K562 (cell line): Measurements from ENCODE around the gene EEF1A2. TPM values are rescaled to one million over a fixed set of nuclear protein-coding genes. Genes with fewer than 3 reads are reported as not detected.

Experiments
- CTBP1 ChIP-seq: fragments of 450-650 bp; IDR thresholded peaks from 2 replicates; pipeline ENCODE4 v1.6.1; 2016; ENCODE audit warnings: borderline replicate concordance
- DPF2 ChIP-seq: fragments of 450-650 bp; IDR thresholded peaks from 2 replicates; pipeline ENCODE4 v1.6.1; 2016
- FOXM1 ChIP-seq, 2 experiments: fragments of 450-650 bp in 1 of 2; sonication (generic) in 1 of 2; formaldehyde crosslinking in 1 of 2; IDR thresholded peaks; 2 replicates each; pipeline versions ENCODE4 v1.6.1 to v1.9.0; 2017 to 2022; ENCODE audit warnings: low read depth in 2 of 2, mild to moderate bottlenecking in 2 of 2, missing genetic modification reagents in 1 of 2, moderate library complexity in 1 of 2
- HEY1 ChIP-seq: fragments of 250-450 bp; sonication (Bioruptor Pico); IDR thresholded peaks from 2 replicates; pipeline ENCODE4 v1.5.0; 2020; ENCODE audit warnings: mild to moderate bottlenecking, moderate library complexity, borderline replicate concordance
- NCOA1 ChIP-seq: fragments of 450-650 bp; IDR thresholded peaks from 2 replicates; pipeline ENCODE4 v1.6.1; 2016; ENCODE audit warnings: low read depth
- POLR2A ChIP-seq: fragments of 450-650 bp; conservative IDR thresholded peaks from 2 replicates; pipeline ENCODE4 v1.6.1; 2016
- POLR2AphosphoS5 ChIP-seq: IDR thresholded peaks from 2 replicates; pipeline ENCODE4 v1.6.1; 2011; ENCODE audit warnings: mild to moderate bottlenecking, low read depth, low read length, moderate library complexity; ENCODE audit not compliant: control insufficient read depth, insufficient read depth
- POU5F1 ChIP-seq: fragments of 150-350 bp; IDR thresholded peaks from 2 replicates; pipeline ENCODE4 v1.6.1; 2014; ENCODE audit warnings: borderline replicate concordance, low read length, low read depth, mild to moderate bottlenecking; ENCODE audit not compliant: partially characterized antibody
- PPARD ChIP-seq: fragments of 250-450 bp; sonication (Bioruptor Pico); IDR thresholded peaks from 2 replicates; pipeline ENCODE4 v1.8.0; 2022; ENCODE audit warnings: inconsistent platforms, mild to moderate bottlenecking, moderate library complexity
- RAD21 ChIP-seq, 2 experiments: fragments of 250-450 bp in 1 of 2; fragments of 450-650 bp in 1 of 2; sonication (Bioruptor Pico) in 1 of 2; formaldehyde crosslinking in 1 of 2; IDR thresholded peaks in 1 of 2; conservative IDR thresholded peaks in 1 of 2; 2 replicates each; pipeline versions ENCODE4 v1.4.0 to v1.8.0; 2020 to 2022; ENCODE audit warnings: mild to moderate bottlenecking in 2 of 2, moderate library complexity in 1 of 2
- SNIP1 ChIP-seq: fragments of 450-650 bp; IDR thresholded peaks from 2 replicates; pipeline ENCODE4 v1.7.1; 2017; ENCODE audit warnings: low read depth, mild to moderate bottlenecking
- SNRNP70 ChIP-seq: fragments of 200-400 bp; formaldehyde crosslinking; optimal IDR thresholded peaks from 2 replicates; pipeline ENCODE3; 2017; ENCODE audit warnings: low read depth, low read length
- STAT5B ChIP-seq: fragments of 250-450 bp; sonication (Bioruptor Pico); IDR thresholded peaks from 2 replicates; pipeline ENCODE4 v1.8.0; 2021; ENCODE audit warnings: mild to moderate bottlenecking, inconsistent platforms
- SUPT5H ChIP-seq: fragments of 450-650 bp; IDR thresholded peaks from 2 replicates; pipeline ENCODE4 v1.6.1; 2016
- TBL1XR1 ChIP-seq, 2 experiments: IDR thresholded peaks; 2 replicates each; pipeline ENCODE4 v1.6.1; 2012; ENCODE audit warnings: improper control_type of control experiment in 2 of 2, low read length in 2 of 2, mild to moderate bottlenecking in 1 of 2
- YY1 ChIP-seq, 3 experiments: IDR thresholded peaks; 2 replicates each; pipeline ENCODE4 v1.6.1; 2011; ENCODE audit warnings: low read length in 2 of 3, mild to moderate bottlenecking in 2 of 3, moderate library complexity in 2 of 3, borderline replicate concordance in 1 of 3, control low read depth in 1 of 3, low read depth in 1 of 3; ENCODE audit not compliant: insufficient read depth in 3 of 3, insufficient replicate concordance in 2 of 3, control insufficient read depth in 1 of 3, insufficient read length in 1 of 3; ENCODE audit errors: extremely low read depth in 1 of 3
- ZBTB17 ChIP-seq: fragments of 450-650 bp; formaldehyde crosslinking; IDR thresholded peaks from 2 replicates; pipeline ENCODE4 v1.4.0; 2020; ENCODE audit warnings: mild to moderate bottlenecking
- ZNF23 ChIP-seq: fragments of 250-450 bp; sonication (Bioruptor Pico); IDR thresholded peaks from 2 replicates; pipeline ENCODE4 v1.4.0; 2020; ENCODE audit warnings: mild to moderate bottlenecking
- ZNF668 ChIP-seq: fragments of 250-450 bp; sonication (Bioruptor Pico); IDR thresholded peaks from 2 replicates; pipeline ENCODE4 v1.8.0; 2022; ENCODE audit warnings: mild to moderate bottlenecking, inconsistent platforms
- ZNF766 ChIP-seq: fragments of 200-800 bp; sonication (Bioruptor generic); conservative IDR thresholded peaks from 2 replicates; pipeline ENCODE4 v1.6.1; 2016; ENCODE audit warnings: missing genetic modification characterization, missing compliant biosample characterization
- polyA plus RNA-seq, 8 experiments: library from polyadenylated mRNA; depleted of rRNA in 4 of 8; stranded (reverse) in 5 of 8; unstranded in 3 of 8; fragments of >200 nt; fragmentation: Nextera tagmentation in 2 of 8; fragmentation: Illumina TruSeq in 1 of 8; extraction: Ambion mirVana in 2 of 8; extraction: Trizol in 1 of 8; gene quantifications; 2 replicates each; pipeline versions ENCODE4 v1.2.1 to v1.2.3, GENCODE V29; 2011 to 2014; ENCODE audit warnings: inconsistent platforms in 1 of 8, missing spikeins in 1 of 8
- total RNA-seq, 7 experiments: library from RNA; depleted of rRNA in 6 of 7; stranded (reverse); fragments of >200 nt in 6 of 7; fragmentation: Illumina TruSeq in 2 of 7; extraction: Trizol in 2 of 7; gene quantifications; 2 replicates each; pipeline versions ENCODE4 v1.2.1 to v1.2.3, GENCODE V29; 2011 to 2021; ENCODE audit warnings: low replicate concordance in 1 of 7
- TF ChIP-seq, protein P1 (sequence below): sonication (generic); formaldehyde crosslinking; IDR thresholded peaks from 2 replicates; pipeline ENCODE4 v1.8.1; 2023; ENCODE audit warnings: mild to moderate bottlenecking, missing genetic modification reagents
- TF ChIP-seq, protein P2 (sequence below): sonication (generic); formaldehyde crosslinking; IDR thresholded peaks from 2 replicates; pipeline ENCODE4 v1.9.0; 2022; ENCODE audit warnings: mild to moderate bottlenecking, missing genetic modification reagents
- TF ChIP-seq, protein P3 (sequence below), 2 experiments: fragments of 200-800 bp in 1 of 2; sonication (Bioruptor generic) in 1 of 2; sonication (generic) in 1 of 2; formaldehyde crosslinking in 1 of 2; IDR thresholded peaks in 1 of 2; conservative IDR thresholded peaks in 1 of 2; 2 replicates each; pipeline versions ENCODE4 v1.5.0 to v1.6.1; 2016 to 2020; ENCODE audit warnings: missing compliant biosample characterization in 1 of 2, missing genetic modification characterization in 1 of 2, missing genetic modification reagents in 1 of 2
- TF ChIP-seq, protein P4 (sequence below), 2 experiments: fragments of 450-650 bp in 1 of 2; sonication (generic) in 1 of 2; formaldehyde crosslinking in 1 of 2; IDR thresholded peaks in 1 of 2; conservative IDR thresholded peaks in 1 of 2; 2 replicates each; pipeline versions ENCODE4 v1.6.1 to v1.8.1; 2016 to 2023; ENCODE audit warnings: mild to moderate bottlenecking in 2 of 2, moderate library complexity in 2 of 2, inconsistent platforms in 1 of 2, missing genetic modification reagents in 1 of 2

EEF1A2 gene
- total and polyA plus RNA-seq, 9 of the 15 experiments (the other 6 are each of a cell fraction or from before 2014, with no cell fraction given), result 0.04 to 29.6 (median 11.5) TPM

DNA sequence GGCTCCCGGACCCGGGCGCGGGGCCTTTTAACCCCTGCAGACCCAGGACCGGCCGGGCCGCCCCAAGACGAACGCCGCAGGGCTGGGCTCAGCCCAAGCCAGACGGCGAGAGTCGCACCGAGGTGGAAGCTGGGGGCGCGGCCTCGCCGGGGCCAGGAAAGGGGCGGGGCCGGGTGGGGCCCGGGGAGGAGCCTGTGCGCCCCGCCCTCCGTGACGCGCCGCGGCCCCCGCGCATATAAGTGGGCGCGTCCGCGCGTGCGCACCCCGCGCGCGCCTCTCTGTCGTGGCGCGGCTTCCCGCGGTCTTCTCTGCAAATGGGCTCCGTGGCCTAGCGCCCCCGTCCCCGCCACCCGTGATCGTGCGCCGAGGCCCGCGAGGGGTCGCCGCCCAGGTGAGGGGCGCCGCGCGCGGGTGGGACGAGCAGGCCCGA is 21.6 kb upstream of the EEF1A2 start, which contains the start of gene PPDPF (continued):
- TF ChIP-seq PPARD (CRISPR knock-in tag), result no peak
- peak; percentile 44 for TF ChIP-seq CTBP1
- TF ChIP-seq SUPT5H, result peak; percentile 70
- TF ChIP-seq NCOA1, result no peak
- TF ChIP-seq POU5F1, result no peak
- TF ChIP-seq DPF2, result no peak
- no peak for TF ChIP-seq TBL1XR1 (IDR thresholded peaks at IDR 0.05; ENCODE audit: low read length in 2 of 2)
- TF ChIP-seq, protein P1, sequence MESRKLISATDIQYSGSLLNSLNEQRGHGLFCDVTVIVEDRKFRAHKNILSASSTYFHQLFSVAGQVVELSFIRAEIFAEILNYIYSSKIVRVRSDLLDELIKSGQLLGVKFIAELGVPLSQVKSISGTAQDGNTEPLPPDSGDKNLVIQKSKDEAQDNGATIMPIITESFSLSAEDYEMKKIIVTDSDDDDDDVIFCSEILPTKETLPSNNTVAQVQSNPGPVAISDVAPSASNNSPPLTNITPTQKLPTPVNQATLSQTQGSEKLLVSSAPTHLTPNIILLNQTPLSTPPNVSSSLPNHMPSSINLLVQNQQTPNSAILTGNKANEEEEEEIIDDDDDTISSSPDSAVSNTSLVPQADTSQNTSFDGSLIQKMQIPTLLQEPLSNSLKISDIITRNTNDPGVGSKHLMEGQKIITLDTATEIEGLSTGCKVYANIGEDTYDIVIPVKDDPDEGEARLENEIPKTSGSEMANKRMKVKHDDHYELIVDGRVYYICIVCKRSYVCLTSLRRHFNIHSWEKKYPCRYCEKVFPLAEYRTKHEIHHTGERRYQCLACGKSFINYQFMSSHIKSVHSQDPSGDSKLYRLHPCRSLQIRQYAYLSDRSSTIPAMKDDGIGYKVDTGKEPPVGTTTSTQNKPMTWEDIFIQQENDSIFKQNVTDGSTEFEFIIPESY (CRISPR knock-in tag), result no peak; the same call in 1 of the 2 replicates
- no peak for TF ChIP-seq ZBTB17
- no peak for TF ChIP-seq FOXM1 (IDR thresholded peaks at IDR 0.05; ENCODE audit: low read depth)
- TF ChIP-seq FOXM1 (CRISPR knock-in tag; IDR thresholded peaks at IDR 0.05; ENCODE audit: low read depth), result no peak
- peak; percentile 93 for TF ChIP-seq POLR2AphosphoS5
- TF ChIP-seq, protein P2, sequence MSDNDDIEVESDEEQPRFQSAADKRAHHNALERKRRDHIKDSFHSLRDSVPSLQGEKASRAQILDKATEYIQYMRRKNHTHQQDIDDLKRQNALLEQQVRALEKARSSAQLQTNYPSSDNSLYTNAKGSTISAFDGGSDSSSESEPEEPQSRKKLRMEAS, result no peak
- no peak for TF ChIP-seq STAT5B (CRISPR knock-in tag)
- no peak for TF ChIP-seq SNIP1
- peak in 1 of 3 experiments; percentile 40 for TF ChIP-seq YY1 (IDR thresholded peaks at IDR 0.05; ENCODE audit: borderline replicate concordance in 1 of 3, control insufficient read depth in 1 of 3, extremely low read depth in 1 of 3, insufficient read depth in 3 of 3, insufficient read length in 1 of 3, insufficient replicate concordance in 2 of 3, low read depth in 1 of 3, low read length in 2 of 3)
- no peak for TF ChIP-seq ZNF668 (CRISPR knock-in tag)
- peak; percentile 76 for TF ChIP-seq POLR2A
- no peak for TF ChIP-seq HEY1 (CRISPR knock-in tag)
- TF ChIP-seq SNRNP70, result no peak
- no peak for TF ChIP-seq RAD21 (CRISPR knock-in tag; conservative IDR thresholded peaks at IDR 0.05 in 1 of 2, IDR thresholded peaks at IDR 0.05 in 1 of 2)
- TF ChIP-seq, protein P3, sequence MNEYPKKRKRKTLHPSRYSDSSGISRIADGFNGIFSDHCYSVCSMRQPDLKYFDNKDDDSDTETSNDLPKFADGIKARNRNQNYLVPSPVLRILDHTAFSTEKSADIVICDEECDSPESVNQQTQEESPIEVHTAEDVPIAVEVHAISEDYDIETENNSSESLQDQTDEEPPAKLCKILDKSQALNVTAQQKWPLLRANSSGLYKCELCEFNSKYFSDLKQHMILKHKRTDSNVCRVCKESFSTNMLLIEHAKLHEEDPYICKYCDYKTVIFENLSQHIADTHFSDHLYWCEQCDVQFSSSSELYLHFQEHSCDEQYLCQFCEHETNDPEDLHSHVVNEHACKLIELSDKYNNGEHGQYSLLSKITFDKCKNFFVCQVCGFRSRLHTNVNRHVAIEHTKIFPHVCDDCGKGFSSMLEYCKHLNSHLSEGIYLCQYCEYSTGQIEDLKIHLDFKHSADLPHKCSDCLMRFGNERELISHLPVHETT (CRISPR knock-in tag; conservative IDR thresholded peaks at IDR 0.05 in 1 of 2, IDR thresholded peaks at IDR 0.05 in 1 of 2), result peak in 1 of 2 experiments; percentile 67; a peak in 1 of 4 replicates
- no peak for TF ChIP-seq ZNF766 (CRISPR knock-in tag)
- TF ChIP-seq, protein P4, sequence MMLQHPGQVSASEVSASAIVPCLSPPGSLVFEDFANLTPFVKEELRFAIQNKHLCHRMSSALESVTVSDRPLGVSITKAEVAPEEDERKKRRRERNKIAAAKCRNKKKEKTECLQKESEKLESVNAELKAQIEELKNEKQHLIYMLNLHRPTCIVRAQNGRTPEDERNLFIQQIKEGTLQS (IDR thresholded peaks at IDR 0.05), result no peak
- TF ChIP-seq, protein P4 (CRISPR knock-in tag; conservative IDR thresholded peaks at IDR 0.05), result no peak
- no peak for TF ChIP-seq ZNF23
